Raji (cell line): Measurements from ENCODE around the gene MYO10.

Source experiments
- POLR2A ChIP-seq: IDR thresholded peaks from 2 replicates; pipeline ENCODE4 v1.6.1; 2011; ENCODE audit warnings: low read depth, low read length, control low read depth; ENCODE audit not compliant: insufficient read depth

MYO10 gene

DNA sequence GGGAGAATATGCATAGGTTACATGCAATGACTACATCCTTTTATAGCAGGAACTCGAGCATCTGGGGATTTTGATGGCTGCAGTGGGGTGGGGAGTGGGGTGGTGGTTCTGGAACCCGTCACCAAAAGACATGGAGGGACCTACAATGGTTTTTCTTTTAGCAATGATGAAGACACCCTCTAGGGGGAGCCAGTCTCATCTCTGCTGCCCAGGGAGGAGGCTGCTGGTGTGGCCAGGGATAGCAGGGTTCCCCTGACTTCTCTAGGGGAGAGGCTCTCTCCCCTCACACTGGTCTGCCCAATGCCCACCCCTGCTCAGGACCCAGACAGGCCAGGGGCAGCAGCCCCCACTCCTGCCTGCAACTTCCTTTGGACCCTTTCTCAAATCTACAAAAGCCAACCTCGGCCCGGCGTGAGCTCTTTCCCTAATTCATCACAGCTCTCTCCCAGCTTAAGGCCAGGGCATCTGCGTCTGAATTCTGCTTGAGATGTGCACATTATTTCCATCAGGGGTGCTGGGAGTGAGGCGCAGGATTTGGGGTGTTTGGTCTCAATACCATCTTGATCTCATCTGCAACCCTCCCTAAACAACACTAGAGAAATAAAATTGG, 245.7 kb downstream of the MYO10 start:
- no peak for TF ChIP-seq POLR2A

DNA sequence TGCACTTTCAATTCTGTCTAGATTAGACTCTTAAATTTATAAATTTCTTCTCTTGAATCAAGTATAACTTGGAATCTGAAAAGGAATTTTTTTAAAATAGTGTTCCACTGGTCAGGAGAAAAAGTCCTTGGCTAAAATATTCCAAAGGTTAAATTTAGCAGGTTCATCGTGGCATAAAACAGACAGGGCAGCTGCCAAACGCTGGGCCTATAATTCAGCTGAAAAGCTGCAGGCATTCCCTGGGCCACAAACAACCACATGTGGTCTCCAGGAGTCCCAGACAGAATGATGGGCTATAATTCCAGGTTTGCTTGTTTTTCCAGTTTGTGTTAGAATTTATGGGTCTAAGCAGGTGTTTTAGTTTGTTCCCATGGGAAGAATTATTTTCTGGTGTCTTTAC, 248.2 kb downstream of the MYO10 start:
- no peak for TF ChIP-seq POLR2A

DNA sequence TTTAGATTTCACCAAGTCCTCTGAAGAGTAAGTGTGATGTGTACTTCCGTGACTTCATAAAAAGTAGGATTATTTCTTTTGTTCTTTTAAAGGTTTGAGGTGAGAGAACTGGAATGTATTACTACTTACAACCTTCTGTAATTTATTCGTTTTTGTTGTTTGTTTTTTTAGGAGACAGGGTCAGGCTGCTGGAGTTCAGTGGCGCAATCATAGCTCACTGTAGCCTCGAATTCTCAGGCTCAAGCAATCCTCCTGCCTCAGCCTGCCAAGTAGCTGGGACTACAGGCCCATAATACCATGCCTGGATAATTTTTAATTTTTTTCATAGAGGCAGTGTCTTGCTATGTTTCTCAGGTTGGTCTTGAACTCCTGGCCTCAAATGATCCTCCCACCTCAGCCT, 251.0 kb downstream of the MYO10 start:
- TF ChIP-seq POLR2A = no peak

DNA sequence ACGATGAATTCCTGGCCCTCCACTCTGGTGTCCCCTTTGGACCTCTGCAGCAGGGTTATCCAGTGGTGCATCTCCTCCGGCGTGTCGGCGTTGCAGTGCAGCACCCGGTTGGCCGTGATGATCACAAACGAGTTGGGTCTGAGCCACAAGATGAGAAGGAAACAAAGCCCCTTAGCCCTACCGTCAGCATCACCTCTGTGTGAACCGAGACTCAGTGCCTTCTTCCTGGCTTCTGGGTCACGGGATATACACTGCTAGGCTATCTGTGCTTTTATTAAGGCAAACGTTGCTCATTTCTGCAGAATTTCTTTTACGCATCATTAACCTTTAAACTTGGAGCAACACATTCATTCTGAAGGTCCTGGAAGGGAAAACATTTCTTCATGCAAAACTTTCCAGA, 254.2 kb downstream of the MYO10 start:
- no peak for TF ChIP-seq POLR2A

DNA sequence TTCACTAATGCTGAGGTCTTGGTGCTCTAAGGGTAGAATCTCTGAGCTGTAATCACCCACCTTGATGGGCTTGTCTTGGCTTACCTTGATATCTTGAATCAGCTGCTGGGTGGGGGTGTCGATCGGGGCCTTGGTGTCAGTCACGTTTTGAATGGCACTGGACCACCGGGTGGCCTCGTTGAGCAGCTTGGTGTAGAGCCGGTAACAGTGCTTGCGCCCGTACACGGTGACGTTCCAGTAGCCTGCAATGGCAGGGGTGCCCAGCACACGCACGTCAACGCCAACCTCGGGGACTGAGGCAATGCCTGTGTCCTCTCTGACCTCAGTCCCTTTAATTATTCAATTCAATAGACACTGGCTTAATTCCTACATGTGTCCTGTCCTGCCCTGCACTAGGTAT, 256.2 kb downstream of the MYO10 start:
- no peak for TF ChIP-seq POLR2A

DNA sequence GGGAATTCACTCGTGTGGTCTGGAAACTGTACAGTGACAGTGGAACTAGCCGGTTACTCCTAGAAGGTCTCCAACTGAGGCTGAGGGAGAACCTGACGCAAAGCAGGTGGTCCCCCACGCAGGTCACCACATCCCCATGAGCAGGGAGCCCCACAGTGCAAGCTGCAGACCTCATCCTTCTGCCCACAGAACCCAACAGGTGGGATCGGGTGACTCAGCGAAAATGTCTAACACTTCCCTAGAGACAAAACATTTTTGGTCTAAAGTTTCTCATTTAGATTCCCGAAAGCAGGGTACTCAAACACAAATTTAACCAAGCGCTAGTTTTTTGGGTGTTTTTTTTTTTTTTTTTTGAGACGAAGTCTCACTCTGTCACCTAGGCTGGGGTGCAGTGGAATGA, 256.9 kb downstream of the MYO10 start:
- TF ChIP-seq POLR2A = no peak

DNA sequence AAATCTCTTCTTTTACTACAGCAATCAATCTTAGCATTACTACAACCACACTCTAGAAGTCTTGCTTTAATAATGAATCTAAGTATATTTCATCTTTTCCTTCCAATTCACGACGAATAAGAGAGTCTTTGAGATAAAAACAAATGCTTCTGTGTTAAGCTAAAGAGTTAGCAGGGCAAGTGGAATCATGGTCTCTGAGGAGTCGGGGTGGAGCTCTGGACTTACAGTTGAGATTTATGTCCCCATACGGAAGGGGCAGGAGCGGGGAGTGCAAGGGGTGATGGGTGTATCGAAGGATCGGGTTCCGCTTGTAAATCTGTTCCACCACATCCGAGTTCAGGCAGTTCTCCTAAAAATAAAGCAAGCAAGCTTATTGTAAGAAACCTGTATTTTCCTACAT, 260.3 kb downstream of the MYO10 start:
- no peak for TF ChIP-seq POLR2A

DNA sequence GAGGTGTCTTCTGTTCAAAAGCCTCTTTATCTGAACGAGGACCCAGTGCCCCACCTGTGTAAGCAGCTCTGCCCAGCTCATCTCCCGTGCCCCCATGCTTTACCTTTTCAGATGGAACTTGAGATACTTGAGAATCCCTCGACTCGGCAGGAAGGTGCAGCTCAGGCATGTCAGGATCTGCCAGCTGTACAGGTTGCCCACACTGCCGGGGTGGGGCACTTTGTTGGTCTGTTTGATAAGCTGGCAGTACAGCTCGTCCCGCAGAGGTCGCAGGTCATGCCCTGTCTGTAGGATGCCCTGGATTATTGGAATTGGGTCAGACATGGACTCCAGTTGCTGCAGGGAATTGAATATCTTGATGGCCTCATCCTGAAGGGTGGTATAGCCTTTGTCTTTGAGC, 261.3 kb downstream of the MYO10 start:
- TF ChIP-seq POLR2A = no peak

DNA sequence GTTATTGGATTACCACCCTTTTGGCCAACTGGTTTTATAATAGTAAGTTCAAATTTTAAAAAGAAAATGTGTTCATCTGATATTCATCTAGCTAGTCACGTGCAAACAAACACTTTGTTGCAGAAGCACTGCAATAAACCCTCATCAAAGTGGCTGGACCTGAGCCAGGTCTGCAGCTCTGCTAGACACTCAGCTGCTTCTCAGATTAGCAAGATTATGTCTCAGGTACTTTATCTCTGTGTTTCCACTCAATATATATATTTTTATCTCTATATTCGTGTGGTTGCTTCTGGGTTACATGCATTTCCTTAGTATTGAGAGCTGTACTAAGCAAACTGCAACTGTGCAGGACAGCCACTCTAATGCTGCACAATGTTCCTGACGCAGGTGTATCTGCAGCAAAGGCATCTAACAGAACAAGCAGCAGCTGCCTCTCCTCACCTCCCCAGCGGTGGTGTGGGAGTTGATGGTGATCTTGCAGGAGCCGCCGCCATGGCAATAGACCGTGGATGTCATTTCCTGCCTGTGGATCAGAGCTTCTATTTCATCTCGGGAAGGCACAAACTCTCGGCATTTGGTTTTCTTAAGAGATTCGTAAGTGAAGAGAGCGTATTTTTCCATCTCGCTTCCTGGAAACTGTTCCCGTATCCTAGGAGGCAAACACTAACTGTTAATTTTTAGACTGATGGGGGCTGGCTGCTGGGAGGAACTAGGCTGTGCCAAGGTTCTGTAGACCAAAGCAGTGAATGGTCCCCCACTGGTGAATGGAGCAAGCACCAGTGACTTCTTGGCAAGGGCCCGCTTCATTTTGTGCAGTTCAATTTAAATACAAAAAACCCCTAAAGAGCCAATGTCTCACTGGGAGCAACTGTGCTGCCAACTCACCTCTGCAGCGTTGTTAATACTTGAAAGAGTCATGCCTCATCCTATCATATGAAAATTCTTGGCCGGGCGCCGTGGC, 262.6 kb downstream of the MYO10 start:
- TF ChIP-seq POLR2A = no peak

DNA sequence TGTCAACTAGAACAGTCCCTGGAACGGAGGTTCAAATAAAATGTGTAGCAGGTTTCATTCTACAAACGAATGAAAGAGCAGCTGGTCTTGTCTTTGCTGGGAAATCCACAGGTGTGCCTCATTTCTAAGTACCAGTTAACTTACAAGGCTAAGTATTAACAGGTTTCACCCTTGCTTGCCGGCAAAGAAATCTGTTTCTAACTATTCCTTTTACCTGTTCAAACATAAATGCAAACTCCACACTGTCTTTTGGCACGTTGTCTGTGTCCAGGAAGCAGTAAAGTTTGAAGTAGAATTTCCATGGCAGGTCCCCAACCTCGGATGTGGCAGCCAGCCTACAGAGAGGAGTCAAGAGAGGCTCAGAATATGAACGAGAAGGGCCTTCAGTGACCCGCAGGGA, 264.9 kb downstream of the MYO10 start:
- TF ChIP-seq POLR2A = no peak

DNA sequence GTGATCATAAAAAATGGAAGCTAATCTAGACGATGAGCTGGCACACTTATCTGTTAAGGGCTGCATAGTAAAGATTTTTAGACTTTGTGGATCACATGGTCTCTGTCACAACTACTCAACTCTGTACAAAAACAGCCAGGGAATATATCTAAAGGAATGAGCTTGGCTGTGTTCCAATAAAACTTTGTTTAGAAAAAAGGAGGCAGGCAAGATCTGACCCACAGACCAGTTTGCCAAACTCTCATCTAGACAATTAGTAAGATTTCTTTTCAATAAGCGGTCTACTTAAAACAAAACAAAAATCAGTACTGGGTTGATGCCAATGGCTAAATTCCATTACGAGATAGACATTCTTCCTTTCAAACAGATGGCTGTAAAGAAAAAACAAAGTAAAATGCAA, 266.3 kb downstream of the MYO10 start:
- no peak for TF ChIP-seq POLR2A

DNA sequence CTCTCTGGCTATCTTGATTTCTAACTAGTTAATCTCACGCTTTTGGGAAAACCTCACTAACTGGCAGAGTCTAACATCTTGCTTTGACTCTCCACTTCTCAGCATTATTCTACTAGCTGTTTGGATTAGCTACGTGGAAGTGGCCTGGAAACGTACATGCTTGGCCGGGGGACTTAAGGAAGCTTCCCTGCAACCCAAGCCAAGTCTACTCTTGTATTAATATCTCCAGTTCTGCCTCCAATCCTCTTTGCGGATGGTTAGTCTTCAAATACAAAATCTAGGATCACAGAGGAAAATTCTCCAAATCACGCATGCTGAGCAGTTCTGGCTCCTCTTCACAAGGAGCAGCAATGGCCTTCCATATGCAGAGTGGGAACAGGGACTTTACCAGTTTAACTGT, 267.5 kb downstream of the MYO10 start:
- TF ChIP-seq POLR2A = no peak

DNA sequence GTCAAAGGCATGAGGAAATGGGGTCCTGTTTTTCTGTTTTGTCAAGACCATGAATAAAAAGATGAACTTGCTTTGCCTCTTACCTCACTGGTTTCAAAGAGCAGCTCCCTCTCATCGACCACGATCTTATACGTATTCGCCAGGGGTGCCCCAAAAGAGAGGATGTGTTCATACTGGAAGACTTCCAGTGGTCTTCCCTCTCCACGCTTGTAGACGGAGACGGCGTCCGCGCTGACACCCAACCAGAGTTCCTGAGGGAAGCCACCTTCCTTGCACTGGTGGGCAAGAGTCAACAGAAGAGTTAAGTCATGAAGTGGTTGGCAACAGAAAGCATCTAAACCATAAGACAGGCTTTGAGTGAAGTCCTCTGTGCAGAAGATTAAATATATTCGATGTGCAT, 267.9 kb downstream of the MYO10 start:
- TF ChIP-seq POLR2A = no peak

DNA sequence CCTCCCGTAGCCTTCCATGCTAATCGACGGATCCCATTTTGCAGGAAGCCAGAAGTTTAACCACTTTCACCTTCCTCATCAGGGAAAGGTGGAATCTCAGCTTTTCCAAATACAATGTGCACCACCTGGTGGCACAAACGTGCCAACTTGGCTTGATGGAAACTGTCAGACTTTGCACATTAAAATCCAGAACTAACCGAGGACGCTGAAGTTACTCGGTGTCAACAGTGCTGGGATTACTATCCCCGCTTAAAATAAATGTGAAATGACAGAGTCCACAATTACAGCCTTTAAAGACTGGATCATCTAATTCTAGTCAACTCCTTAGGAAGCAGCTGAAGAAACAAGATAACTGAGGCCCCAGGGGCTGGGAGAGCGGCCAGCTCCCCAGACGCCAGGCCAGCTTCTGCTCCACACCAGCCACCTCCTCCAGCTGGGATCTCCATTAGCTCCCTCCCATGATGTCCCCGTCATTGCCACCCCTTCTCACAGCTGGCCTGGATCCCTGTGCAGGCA, 269.1 kb downstream of the MYO10 start:
- no peak for TF ChIP-seq POLR2A

DNA sequence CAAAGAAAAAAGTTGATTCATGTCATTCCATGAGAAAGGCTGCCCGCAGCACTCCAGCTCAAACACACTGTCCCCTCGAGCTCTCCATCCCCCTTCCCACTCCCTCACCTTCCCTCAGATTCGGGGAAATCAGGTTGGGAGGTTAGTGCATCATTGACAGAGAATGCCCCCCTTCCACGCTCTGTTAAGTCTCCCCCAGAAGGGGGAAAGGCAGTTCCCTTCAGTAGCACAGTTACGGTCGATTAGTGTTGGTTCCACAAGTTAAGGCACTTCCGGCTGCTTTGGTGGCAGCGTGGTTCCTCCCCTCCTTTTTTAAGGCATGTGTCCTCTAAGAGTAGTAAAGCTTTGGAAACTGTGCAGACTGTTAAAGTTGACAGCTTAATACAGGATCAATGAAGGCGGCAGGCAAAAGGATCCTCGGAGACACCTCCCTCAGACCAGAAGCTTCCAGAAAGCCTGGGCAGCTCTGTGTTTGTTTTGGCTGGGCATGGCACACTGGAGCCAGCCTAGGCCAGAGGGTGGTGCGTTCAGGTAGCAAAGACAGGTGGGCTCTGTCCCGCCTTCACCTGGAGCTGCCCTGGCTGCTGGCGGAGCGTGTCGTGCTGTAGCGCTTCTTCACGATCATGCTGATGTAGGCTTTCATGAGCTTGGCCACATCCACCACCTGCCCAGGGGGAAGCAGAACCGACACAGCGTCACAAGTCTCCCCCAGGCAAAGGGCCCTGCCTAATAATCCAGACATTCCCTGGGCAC, 269.8 kb downstream of the MYO10 start:
- no peak for TF ChIP-seq POLR2A

DNA sequence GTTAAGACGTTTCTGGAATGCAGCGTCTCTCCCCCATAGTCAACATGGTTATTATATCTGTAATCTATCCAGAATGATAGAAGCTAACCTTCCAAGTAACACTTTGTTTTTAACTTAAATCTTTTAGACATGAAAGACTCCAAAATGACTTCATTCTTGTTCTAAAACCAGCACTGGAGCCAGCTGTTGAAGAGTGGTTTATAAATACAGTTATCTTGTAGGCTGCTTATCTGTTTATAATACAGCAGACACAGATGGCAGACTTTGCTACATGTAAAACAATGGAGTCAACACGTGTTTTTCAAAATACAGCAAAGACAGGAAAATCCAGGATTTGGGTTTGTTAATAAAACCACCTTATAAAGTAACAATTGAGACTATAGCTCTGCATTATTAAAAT, 270.5 kb downstream of the MYO10 start:
- no peak for TF ChIP-seq POLR2A

DNA sequence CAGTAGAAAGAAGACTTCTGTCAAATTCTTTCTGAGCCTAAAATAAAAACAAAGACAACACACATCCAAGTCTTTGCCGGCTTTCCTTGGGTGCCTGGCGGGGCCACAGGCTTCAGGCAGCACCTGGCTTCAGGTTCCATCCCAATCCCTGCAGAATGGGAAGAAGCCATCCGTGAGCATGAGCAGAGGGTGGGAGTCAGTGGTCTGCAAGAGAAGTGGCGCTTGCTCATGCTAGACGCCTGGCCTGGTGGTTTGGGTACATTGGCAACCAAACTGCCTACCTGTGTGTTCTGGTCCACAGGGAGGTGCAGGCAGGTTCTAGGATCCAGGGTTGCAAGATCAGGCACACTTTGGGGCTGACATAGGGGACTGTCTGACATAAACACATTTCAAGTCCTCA, 271.7 kb downstream of the MYO10 start:
- no peak for TF ChIP-seq POLR2A
